Left ventricle myocardium inferior (tissue), 1 donor: ENCODE measurements around the gene COX6B1. TPM values are rescaled to one million over a fixed set of nuclear protein-coding genes. Genes with fewer than 3 reads are reported as not detected.
"Not testable (repeated sequence)": the region's sequence is repeated elsewhere in the genome, so short reads cannot be mapped to it uniquely, and the experiment has no call there.

Experiments
- DNase-seq: peaks from one replicate; pipeline ENCODE4 v3.0.0-alpha.2; 2020
- H3K27ac ChIP-seq: fragments of 200-600 bp; replicated peaks from 2 replicates; pipeline ENCODE4 v1.8.0; 2021
- H3K27me3 ChIP-seq: fragments of 200-600 bp; 2 replicates; pipeline ENCODE4 v1.8.0; 2021; ENCODE audit warnings: low read depth
- H3K36me3 ChIP-seq: fragments of 200-600 bp; 2 replicates; pipeline ENCODE4 v1.8.0; 2021
- H3K4me1 ChIP-seq: fragments of 200-600 bp; 2 replicates; pipeline ENCODE4 v1.8.0; 2021
- H3K4me3 ChIP-seq: fragments of 200-600 bp; 2 replicates; pipeline ENCODE4 v1.8.0; 2021; ENCODE audit warnings: mild to moderate bottlenecking, moderate library complexity
- H3K9me3 ChIP-seq: fragments of 200-600 bp; replicated peaks from 2 replicates; pipeline ENCODE4 v1.8.0; 2021
- CTCF ChIP-seq: fragments of 200-600 bp; IDR thresholded peaks from 2 replicates; pipeline ENCODE4 v1.8.0; 2021; ENCODE audit warnings: antibody characterized with exemption, mild to moderate bottlenecking, borderline replicate concordance
- intact Hi-C: fragments of 100-400 bp; cut with micrococcal nuclease; formaldehyde crosslinking; loops from one replicate; pipeline ENCODE4 v1.11.0; 2022
- total RNA-seq: library from RNA; stranded (reverse); fragmentation: NEBNext Ultra II Directional; extraction: Animal tissue kit (Norgen Biotek cat#: 25700); gene quantifications from one replicate; pipeline ENCODE4 v1.2.1, GENCODE V29; 2021
- donor health status: DM: no; HTN: yes; CAD: no; lungs with severe emphysema.

The COX6B1 gene
- total RNA-seq, 1 donor from 2014 or later, result 1,365 TPM

DNA sequence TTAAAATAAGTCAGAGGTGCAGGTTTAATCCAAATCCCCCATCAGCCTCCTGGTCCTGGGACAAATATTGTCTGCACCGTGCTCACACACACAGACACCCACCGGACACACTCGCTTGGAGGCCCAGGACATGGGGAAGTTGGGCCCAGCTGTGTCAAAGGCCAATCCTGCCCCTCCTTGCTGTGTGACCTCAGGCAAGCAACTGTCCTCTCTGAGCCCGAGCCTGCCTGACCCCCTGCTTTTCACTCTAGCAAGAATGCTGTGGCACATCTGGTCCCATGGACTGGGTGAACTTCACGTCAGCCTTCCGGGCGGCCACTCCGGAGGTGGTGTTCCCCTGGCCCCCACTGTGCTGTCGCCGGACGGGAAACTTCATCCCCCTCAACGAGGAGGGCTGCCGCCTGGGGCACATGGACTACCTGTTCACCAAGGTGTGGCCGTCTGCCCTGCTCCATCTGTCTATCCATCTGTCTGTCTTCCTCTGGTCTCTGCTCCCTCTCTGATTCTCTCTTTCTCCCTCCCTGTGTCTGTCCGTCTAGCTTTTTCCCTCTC, 27.5 kb downstream of the COX6B1 start:
- Histone ChIP-seq H3K9me3 (no peaks in the 10 kb centered on the region), H3K4me3 (no peak overlapping the region), H3K27me3 (peaks cover 62% of the 10 kb centered on the region), H3K36me3 (no peaks in the 10 kb centered on the region), H3K4me1 (peaks cover 6% of the 10 kb centered on the region), H3K27ac (no peak overlapping the region)
- intact Hi-C loops, result no loop called here
- no peak for DNase-seq
- TF ChIP-seq CTCF, result no peak

DNA sequence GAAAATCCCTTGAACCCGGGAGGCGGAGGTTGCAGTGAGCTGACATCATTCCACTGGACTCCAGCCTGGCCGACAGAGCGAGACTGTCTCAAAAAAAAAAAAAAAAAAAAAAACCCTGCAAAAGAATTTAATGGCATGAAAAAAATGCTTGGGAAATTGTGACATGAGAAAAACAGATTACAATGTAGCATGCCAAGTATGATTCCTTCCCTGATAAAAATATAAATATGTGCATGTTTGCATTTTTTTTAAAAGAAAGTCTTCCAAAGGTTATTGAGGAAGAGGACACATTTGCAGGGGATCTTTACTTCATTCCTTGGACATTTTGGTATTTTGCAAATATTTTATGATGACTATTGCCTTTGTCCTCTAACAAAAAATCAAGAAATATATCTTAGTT, 41.7 kb downstream of the COX6B1 start:
- no peak overlapping the region for H3K4me3 ChIP-seq
- DNase-seq, result no peak
- intact Hi-C loops, result no loop called here
- H3K9me3 ChIP-seq, result no peaks in the 10 kb centered on the region
- peaks cover 20% of the 10 kb centered on the region for H3K27me3 ChIP-seq
- no peaks in the 10 kb centered on the region for H3K4me1 ChIP-seq
- no peak for TF ChIP-seq CTCF
- no peak overlapping the region for H3K27ac ChIP-seq
- no peaks in the 10 kb centered on the region for H3K36me3 ChIP-seq

DNA sequence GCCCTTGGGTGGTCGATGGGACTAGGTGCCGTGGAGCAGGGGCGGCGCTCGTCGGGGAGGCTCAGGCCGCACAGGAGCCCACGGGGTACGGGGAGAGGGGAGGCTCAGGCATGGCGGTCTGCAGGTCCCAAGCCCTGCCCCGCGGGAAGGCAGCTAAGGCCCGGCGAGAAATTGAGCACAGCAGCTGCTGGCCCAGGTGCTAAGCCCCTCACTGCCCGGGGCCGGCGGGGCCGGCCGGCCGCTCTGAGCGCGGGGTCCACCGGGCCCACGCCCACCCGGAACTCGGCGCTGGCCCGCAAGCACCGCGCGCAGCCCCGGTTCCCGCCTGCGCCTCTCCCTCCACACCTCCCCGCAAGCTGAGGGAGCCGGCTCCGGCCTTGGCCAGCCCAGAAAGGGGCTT, 43.0 kb downstream of the COX6B1 start:
- H3K36me3 ChIP-seq, intact Hi-C loops, H3K27ac ChIP-seq, H3K9me3 ChIP-seq, H3K4me1 ChIP-seq, DNase-seq, H3K4me3 ChIP-seq: not testable (repeated sequence)
- peaks cover 18% of the 10 kb centered on the region for H3K27me3 ChIP-seq

DNA sequence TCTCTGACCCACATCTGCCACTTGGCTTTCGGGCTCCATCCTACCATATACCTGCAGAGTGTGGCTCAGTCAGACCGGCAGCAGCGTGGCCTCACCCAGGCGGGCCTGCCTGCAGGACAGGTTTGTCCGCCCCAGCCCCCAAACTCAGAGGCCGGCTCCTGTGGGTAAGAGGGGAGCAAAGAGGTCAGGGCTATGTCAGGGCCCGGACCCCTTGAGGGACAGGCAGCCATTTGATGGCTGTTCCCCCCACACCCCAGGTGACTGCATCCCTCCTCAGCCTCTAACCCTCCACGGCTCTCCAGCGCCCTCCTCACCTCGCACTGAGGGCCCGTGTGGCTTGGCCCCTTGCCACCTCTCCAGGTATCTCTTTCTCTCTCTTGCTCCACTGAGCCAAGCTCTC, 43.9 kb downstream of the COX6B1 start:
- H3K27me3 ChIP-seq, result peaks cover 13% of the 10 kb centered on the region
- no peak for DNase-seq
- no peak for TF ChIP-seq CTCF
- H3K4me1 ChIP-seq, result no peaks in the 10 kb centered on the region
- H3K4me3 ChIP-seq, result no peak overlapping the region
- no peak overlapping the region for H3K27ac ChIP-seq
- intact Hi-C loops, result no loop called here
- no peaks in the 10 kb centered on the region for H3K36me3 ChIP-seq
- no peaks in the 10 kb centered on the region for H3K9me3 ChIP-seq

DNA sequence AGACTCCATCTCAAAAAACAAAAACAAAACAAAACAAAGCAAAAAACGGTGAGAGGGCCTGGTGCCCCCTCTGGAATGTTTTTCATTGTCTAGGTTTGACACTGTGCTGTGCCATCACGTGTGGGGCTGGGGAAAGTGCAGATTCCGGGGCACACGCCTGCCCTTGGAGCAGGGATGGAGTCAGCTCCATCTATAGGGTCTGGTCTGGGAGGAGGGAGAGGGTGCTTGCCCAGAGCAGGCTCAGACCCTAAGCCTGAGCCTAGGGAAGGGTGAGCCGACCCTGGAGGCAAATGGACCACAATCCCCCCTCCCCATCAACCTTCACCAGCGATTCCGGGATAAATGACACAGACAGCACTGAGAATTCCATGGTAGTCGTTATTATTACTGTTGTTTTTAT, 45.3 kb downstream of the COX6B1 start:
- H3K4me1 ChIP-seq, result no peaks in the 10 kb centered on the region
- DNase-seq, result no peak

More for the DNA sequence above, 45.3 kb downstream of the COX6B1 start:
- intact Hi-C loops, result no loop called here
- Histone ChIP-seq H3K36me3 (no peaks in the 10 kb centered on the region), H3K27me3 (peaks cover 9% of the 10 kb centered on the region), H3K27ac (no peak overlapping the region), H3K9me3 (no peaks in the 10 kb centered on the region), H3K4me3 (no peak overlapping the region)
- TF ChIP-seq CTCF, result no peak
